Heart left ventricle (tissue), 13 donors: ENCODE measurements around the gene BEND7.

Experiments
- CTCF ChIP-seq, 12 donors: fragments of 200-600 bp; sonication (generic) in 4 of 12; IDR thresholded peaks; one replicate each; pipeline versions ENCODE4 v1.5.0 to v1.8.0; 2018 to 2022; ENCODE audit warnings: antibody characterized with exemption in 12 of 12, mild to moderate bottlenecking in 5 of 12
- POLR2A ChIP-seq, 2 donors: fragments of 450-650 bp; IDR thresholded peaks; one replicate each; pipeline ENCODE4 v1.6.1; 2017; ENCODE audit warnings: antibody characterized with exemption in 2 of 2, mild to moderate bottlenecking in 2 of 2, moderate library complexity in 2 of 2
- donor health status: ischemic (EF 13 %, LVEDD 7.1; RV severe dilation, severe dysfunction).
- donor health status: DM: no; HTN: yes; CAD: no.
- donor health status: DM: no; HTN: no; CAD: no.
- donor health status: ischemic (EF 25% LVEDD 6.9; RV normal size, moderate dysfunction).
- donor health status: ischemic (EF 25% LVEDD 5.7; RV mildly dilated, moderate dysfunction).
- donor health status: ischemic (EF 35%, LVEDD 5.7; RV mildly dilated, moderate dysfunction).
- donor health status: nonischemic (EF 11% LVEDD 7.7; RV severe dilation, severe dysfunction).
- donor health status: DM: yes; HTN: yes; CAD: no.
- donor health status: PGD.
- donor health status: ischemic (EF 29% LVEDD 5.4; RV normal size, mild dysfunction).
- donor health status: nonischemic (EF 23%, LVEDD 6.1; RV moderate dilation, normal function).

DNA sequence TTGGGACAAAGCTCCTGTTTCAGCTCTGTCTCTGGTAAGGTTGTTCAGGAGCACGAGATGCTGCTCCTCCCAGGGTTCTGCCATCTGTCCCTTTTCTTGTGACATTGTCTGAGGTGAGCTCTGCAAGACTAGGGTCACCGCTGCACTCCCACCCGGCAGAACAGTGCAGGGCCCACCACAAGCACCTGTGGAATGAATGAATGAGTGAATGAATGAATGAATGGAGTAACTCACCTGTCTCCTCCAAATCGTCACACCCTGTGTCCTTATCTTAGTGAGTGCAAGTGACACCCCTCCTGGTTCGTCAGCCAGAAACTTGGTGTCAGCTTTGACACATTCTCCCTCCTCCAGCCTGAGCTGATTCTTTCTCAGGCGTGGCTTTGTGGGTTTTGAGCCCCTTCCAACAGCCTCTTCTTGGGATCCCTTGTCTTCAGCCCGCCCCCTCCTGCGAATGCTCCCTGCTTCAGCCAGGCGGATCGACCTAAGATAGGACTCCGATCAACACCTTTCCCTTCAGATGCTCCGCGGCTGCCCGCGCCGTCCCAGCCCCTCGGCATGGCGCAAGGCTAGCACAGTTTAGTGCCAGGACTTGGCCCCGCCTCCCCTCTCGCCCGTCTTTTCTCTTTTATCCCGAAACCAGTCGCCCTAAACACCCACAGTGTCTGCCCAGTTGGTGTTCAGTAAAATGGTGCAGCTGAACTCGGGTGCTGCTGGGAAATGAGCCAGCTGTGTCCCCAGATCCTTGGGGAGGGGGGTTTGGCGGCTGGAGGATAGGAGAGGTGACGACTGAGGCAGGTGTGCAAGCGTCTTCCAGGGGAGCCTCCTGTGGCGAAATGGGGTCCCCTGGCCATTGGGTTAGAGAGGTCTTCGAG is 89.3 kb downstream of the BEND7 start:
- TF ChIP-seq CTCF (IDR thresholded peaks at IDR 0.05), result no peak
- TF ChIP-seq POLR2A (IDR thresholded peaks at IDR 0.05), result no peak
